ENCODE results near the gene MYH13. TPM values are rescaled to one million over a fixed set of nuclear protein-coding genes. Genes with fewer than 3 reads are reported as not detected.

Gene MYH13
- total and polyA plus RNA-seq, 9 of the 15 experiments (the other 6 are each of a cell fraction or from before 2014, with no cell fraction given), result 0.01 TPM; not detected in 8

GRCh38 chr17:10417431-10417830, 44.6 kb upstream of the MYH13 start (continued):
- TF ChIP-seq ZNF609 (CRISPR knock-in tag; IDR thresholded peaks at IDR 0.05; ENCODE audit: borderline replicate concordance) (no peak), JUN (IDR thresholded peaks at IDR 0.05; ENCODE audit: borderline replicate concordance, low read depth, low read length) (no peak), JUN (CRISPR knock-in tag; IDR thresholded peaks at IDR 0.05; ENCODE audit: borderline replicate concordance) (no peak), ZNF165 (CRISPR knock-in tag; IDR thresholded peaks at IDR 0.05; ENCODE audit: borderline replicate concordance) (no peak), FOXK1 (CRISPR knock-in tag; IDR thresholded peaks at IDR 0.05; ENCODE audit: borderline replicate concordance) (no peak), YBX1 (IDR thresholded peaks at IDR 0.05) (no peak), NRF1 (conservative IDR thresholded peaks at IDR 0.05 in 1 of 2, IDR thresholded peaks at IDR 0.05 in 1 of 2) (no peak), SMARCC2 (IDR thresholded peaks at IDR 0.05; ENCODE audit: low read depth) (no peak)
